Measurements from ENCODE around the gene CASP8AP2.
"Not testable (repeated sequence)": the region's sequence is repeated elsewhere in the genome, so short reads cannot be mapped to it uniquely, and the experiment has no call there.

Gene CASP8AP2

DNA sequence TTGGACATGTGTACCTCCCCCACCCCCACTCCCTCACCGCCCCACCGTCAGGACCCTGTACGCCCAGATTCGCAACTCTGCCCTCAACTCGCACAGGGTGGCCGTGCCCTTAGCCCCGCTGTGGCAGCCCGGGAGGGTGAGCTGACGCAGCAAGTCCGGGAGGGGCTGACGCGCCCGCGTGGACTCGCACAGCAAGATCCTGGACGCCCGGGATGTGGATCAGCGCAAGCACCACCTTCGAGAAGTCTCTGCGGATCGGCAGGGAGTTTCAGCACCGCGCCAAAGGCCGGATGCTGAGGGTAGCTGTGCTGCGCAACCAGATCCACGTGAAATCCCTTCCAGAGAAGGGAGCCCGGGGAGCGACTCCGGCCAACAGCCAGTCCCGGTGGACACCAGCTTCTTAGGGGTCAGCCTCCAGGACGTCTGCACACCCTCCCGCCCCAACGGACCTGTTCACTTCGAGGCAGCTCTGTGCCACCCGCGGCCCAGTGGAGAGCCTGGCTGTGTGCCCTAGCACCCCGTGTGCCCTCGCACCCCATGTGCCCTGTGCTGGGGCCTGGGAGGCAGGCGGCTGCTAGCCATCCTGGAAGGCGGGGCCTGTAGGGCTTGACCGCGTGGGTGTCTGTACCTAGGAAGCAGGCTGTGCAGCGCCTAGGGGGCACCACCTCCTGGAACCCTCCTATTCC is 57.9 kb downstream of the CASP8AP2 start:
- Histone ChIP-seq H3K9me3 (ENCODE audit: low read depth, low read length) (no peaks in the 10 kb centered on the region), H3K4me3 (no peak overlapping the region), H3K9ac (ENCODE audit: insufficient read length) (no peak overlapping the region), H3K27ac (no peak overlapping the region), H3K36me3 (ENCODE audit: insufficient read depth, low read length) (no peaks in the 10 kb centered on the region)
- TF ChIP-seq FOXP2 (optimal IDR thresholded peaks at IDR 0.05; ENCODE audit: control extremely low read depth, extremely low read length, insufficient read depth) (no peak), EZH2 (IDR thresholded peaks at IDR 0.05) (no peak), POLR2AphosphoS5 (IDR thresholded peaks at IDR 0.05; ENCODE audit: borderline replicate concordance, low read depth, low read length) (no peak)
- DNase-seq (ENCODE audit: low read depth, low spot score) = no peak

- no peak for TF ChIP-seq EZH2 (IDR thresholded peaks at IDR 0.05)
- no peak for TF ChIP-seq POLR2AphosphoS5 (IDR thresholded peaks at IDR 0.05; ENCODE audit: borderline replicate concordance, low read depth, low read length)
- no peak for TF ChIP-seq FOXP2 (optimal IDR thresholded peaks at IDR 0.05; ENCODE audit: control extremely low read depth, extremely low read length, insufficient read depth)
- H3K27ac ChIP-seq = no peak overlapping the region
- H3K4me3 ChIP-seq = no peak overlapping the region
- H3K36me3 ChIP-seq (ENCODE audit: insufficient read depth, low read length) = no peaks in the 10 kb centered on the region
- H3K9me3 ChIP-seq (ENCODE audit: low read depth, low read length) = no peaks in the 10 kb centered on the region
- DNase-seq (ENCODE audit: low read depth, low spot score) = no peak
- no peak overlapping the region for H3K9ac ChIP-seq (ENCODE audit: insufficient read length)
Observed at GRCh38 chr6:89888138-89888514, 58.4 kb downstream of the CASP8AP2 start.

DNA sequence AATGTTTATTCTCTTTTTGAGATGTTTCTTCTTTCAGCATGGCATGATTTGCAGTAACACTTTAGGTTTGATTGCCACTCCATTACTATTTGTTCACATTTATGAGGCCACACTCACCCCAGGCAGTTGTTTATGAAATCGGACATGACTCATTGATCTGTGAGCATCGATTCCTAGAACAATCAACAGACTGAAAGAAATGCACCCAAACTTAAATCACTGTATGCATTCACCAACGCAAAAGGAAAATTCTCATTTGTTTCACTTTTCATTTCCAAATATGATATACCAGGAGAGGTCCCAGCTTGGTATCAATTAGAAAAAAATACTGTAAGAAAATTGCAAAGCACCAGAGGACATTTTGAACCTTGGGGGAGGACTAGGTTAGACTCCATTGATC is 59.2 kb downstream of the CASP8AP2 start:
- Histone ChIP-seq H3K36me3 (ENCODE audit: insufficient read depth, low read length) (no peaks in the 10 kb centered on the region), H3K9ac (ENCODE audit: insufficient read length) (no peak overlapping the region), H3K27ac (no peak overlapping the region), H3K9me3 (ENCODE audit: low read depth, low read length) (no peaks in the 10 kb centered on the region), H3K4me3 (no peak overlapping the region)
- DNase-seq (ENCODE audit: low read depth, low spot score) = no peak
- TF ChIP-seq FOXP2 (optimal IDR thresholded peaks at IDR 0.05; ENCODE audit: control extremely low read depth, extremely low read length, insufficient read depth) (no peak), POLR2AphosphoS5 (IDR thresholded peaks at IDR 0.05; ENCODE audit: borderline replicate concordance, low read depth, low read length) (no peak), EZH2 (IDR thresholded peaks at IDR 0.05) (no peak)

DNA sequence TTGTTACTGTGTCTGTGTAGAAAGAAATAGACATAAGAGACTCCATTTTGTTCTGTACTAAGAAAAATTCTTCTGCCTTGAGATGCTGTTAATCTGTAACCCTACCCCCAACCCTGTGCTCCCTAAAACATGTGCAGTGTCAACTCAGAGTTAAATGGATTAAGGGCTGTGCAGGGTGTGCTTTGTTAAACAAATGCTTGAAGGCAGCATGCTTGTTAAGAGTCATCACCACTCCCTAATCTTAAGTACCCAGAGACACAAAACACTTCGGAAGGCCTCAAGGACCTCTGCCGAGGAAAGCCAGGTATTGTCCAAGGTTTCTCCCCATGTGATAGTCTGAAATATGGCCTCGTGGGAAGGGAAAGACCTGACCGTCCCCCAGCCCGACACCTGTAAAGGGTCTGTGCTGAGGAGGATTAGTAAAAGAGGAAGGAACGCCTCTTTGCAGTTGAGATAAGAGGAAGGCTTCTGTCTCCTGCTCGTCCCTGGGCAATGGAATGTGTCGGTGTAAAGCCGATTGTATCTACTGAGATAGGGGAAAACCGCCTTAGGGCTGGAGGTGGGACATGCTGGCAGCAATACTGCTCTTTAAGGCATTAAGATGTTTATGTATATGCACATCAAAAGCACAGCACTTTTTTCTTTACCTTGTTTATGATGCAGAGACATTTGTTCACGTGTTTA is 61.3 kb downstream of the CASP8AP2 start:
- DNase-seq (ENCODE audit: low read depth, low spot score); H3K9ac ChIP-seq (ENCODE audit: insufficient read length); H3K27ac ChIP-seq; H3K36me3 ChIP-seq (ENCODE audit: insufficient read depth, low read length); H3K4me3 ChIP-seq; H3K9me3 ChIP-seq (ENCODE audit: low read depth, low read length): not testable (repeated sequence)

GRCh38 chr6:89892577-89892976 is 62.9 kb downstream of the CASP8AP2 start:
- not testable (repeated sequence) for H3K9me3 ChIP-seq (ENCODE audit: low read depth, low read length); DNase-seq (ENCODE audit: low read depth, low spot score); H3K27ac ChIP-seq; H3K36me3 ChIP-seq (ENCODE audit: insufficient read depth, low read length); H3K4me3 ChIP-seq; H3K9ac ChIP-seq (ENCODE audit: insufficient read length)

- Histone ChIP-seq H3K36me3 (ENCODE audit: insufficient read depth, low read length) (no peaks in the 10 kb centered on the region), H3K4me3 (no peak within 1 kb of the TSS), H3K9ac (ENCODE audit: insufficient read length) (no peak within 1 kb of the TSS), H3K27ac (no peak within 1 kb of the TSS), H3K9me3 (ENCODE audit: low read depth, low read length) (no peaks in the 10 kb centered on the region)
- TF ChIP-seq EZH2 (IDR thresholded peaks at IDR 0.05) (no peak), POLR2AphosphoS5 (IDR thresholded peaks at IDR 0.05; ENCODE audit: borderline replicate concordance, low read depth, low read length) (no peak), FOXP2 (optimal IDR thresholded peaks at IDR 0.05; ENCODE audit: control extremely low read depth, extremely low read length, insufficient read depth) (no peak)
- no peak for DNase-seq (ENCODE audit: low read depth, low spot score)
Observed at GRCh38 chr6:89894169-89894568, 64.5 kb downstream of the CASP8AP2 start, which contains the start of gene GJA10. Gene GJA10 (plus strand): TSS chr6:89894469. CDS start chr6:89894469, 0 bp downstream.

DNA sequence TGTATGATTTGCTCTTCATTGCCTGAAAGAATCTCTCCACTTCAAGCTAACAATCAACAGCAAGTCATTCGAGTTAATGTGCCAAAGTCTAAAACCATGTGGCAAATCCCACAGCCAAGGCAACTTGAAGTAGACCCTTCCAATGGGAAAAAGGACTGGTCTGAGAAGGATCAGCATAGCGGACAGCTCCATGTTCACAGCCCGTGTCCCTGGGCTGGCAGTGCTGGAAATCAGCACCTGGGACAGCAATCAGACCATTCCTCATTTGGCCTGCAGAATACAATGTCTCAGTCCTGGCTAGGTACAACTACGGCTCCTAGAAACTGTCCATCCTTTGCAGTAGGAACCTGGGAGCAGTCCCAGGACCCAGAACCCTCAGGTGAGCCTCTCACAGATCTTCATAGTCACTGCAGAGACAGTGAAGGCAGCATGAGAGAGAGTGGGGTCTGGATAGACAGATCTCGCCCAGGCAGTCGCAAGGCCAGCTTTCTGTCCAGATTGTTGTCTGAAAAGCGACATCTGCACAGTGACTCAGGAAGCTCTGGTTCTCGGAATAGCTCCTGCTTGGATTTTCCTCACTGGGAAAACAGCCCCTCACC is 65.7 kb downstream of the CASP8AP2 start:
- Histone ChIP-seq H3K9me3 (ENCODE audit: low read depth, low read length) (no peaks in the 10 kb centered on the region), H3K27ac (no peak overlapping the region), H3K4me3 (no peak overlapping the region), H3K9ac (ENCODE audit: insufficient read length) (no peak overlapping the region), H3K36me3 (ENCODE audit: insufficient read depth, low read length) (no peaks in the 10 kb centered on the region)
- TF ChIP-seq EZH2 (IDR thresholded peaks at IDR 0.05) (no peak), FOXP2 (optimal IDR thresholded peaks at IDR 0.05; ENCODE audit: control extremely low read depth, extremely low read length, insufficient read depth) (no peak), POLR2AphosphoS5 (IDR thresholded peaks at IDR 0.05; ENCODE audit: borderline replicate concordance, low read depth, low read length) (no peak)
- DNase-seq (ENCODE audit: low read depth, low spot score) = no peak

- H3K4me3 ChIP-seq; H3K9ac ChIP-seq (ENCODE audit: insufficient read length): not testable (repeated sequence)
Observed at GRCh38 chr6:89910001-89910901, 80.6 kb downstream of the CASP8AP2 start.

More at GRCh38 chr6:89910001-89910901, 80.6 kb downstream of the CASP8AP2 start:
- H3K36me3 ChIP-seq (ENCODE audit: insufficient read depth, low read length); DNase-seq (ENCODE audit: low read depth, low spot score); H3K9me3 ChIP-seq (ENCODE audit: low read depth, low read length): not testable (repeated sequence)
- peak overlapping the region; percentile 71; the same call in 1 of the 2 replicates for H3K27ac ChIP-seq

Data from SK-N-MC (cell line).